ENCODE measurements around the gene MRPL42. TPM values are rescaled to one million over a fixed set of nuclear protein-coding genes. Genes with fewer than 3 reads are reported as not detected.
A peak's percentile ranks its signal among the peaks of the same experiment; 100 is the strongest.
"Not testable (repeated sequence)": the region's sequence is repeated elsewhere in the genome, so short reads cannot be mapped to it uniquely, and the experiment has no call there.

MRPL42 gene
- total and polyA plus RNA-seq, 11 donors: 23.0 to 53.0 (median 46.2) TPM

- H3K9me3 ChIP-seq: no peaks in the 10 kb centered on the region
- no peak overlapping the region for H3K27ac ChIP-seq
- H3K4me1 ChIP-seq: no peaks in the 10 kb centered on the region
- no peaks in the 10 kb centered on the region for H3K27me3 ChIP-seq
- no peak for TF ChIP-seq CTCF (IDR thresholded peaks at IDR 0.05)
- TF ChIP-seq POLR2A (IDR thresholded peaks at IDR 0.05): no peak
- intact Hi-C loops (cut with DNase I): no loop called here
- DNase-seq (no peak), ATAC-seq (no peak)
- peaks cover 0 to 25% (median 3%) of the 10 kb centered on the region in 9 donors for H3K36me3 ChIP-seq
- WGBS, 4 donors: 90 to 96% (median 93%) methylated on average over 2 of the region's 2 CpGs
- no peak overlapping the region for H3K4me3 ChIP-seq
Observed at GRCh38 chr12:93547778-93548177, 80.5 kb downstream of the MRPL42 start.

GRCh38 chr12:93549174-93549573 is 81.9 kb downstream of the MRPL42 start:
- Histone ChIP-seq H3K4me3 (no peak overlapping the region), H3K36me3 (peaks cover 0 to 17% (median 3%) of the 10 kb centered on the region in 9 donors), H3K27me3 (no peaks in the 10 kb centered on the region), H3K4me1 (no peaks in the 10 kb centered on the region), H3K27ac (no peak overlapping the region), H3K9me3 (no peaks in the 10 kb centered on the region)
- no peak for TF ChIP-seq POLR2A (IDR thresholded peaks at IDR 0.05)
- no peak for TF ChIP-seq CTCF (IDR thresholded peaks at IDR 0.05)
- peak in 1 of 4 donors; percentile 38 for ATAC-seq
- DNase-seq: no peak
- intact Hi-C loops (cut with DNase I): no loop called here
- WGBS, 4 donors: 85 to 86% (median 85%) methylated on average over 5 to 6 of the region's 6 CpGs

GRCh38 chr12:93550748-93551611 is 83.7 kb downstream of the MRPL42 start:
- peaks cover 0 to 7% (median 0%) of the 10 kb centered on the region in 9 donors for H3K36me3 ChIP-seq
- TF ChIP-seq CTCF (IDR thresholded peaks at IDR 0.05) (peak in 1 of 12 donors; percentile 9), POLR2A (IDR thresholded peaks at IDR 0.05) (no peak)
- DNase-seq (no peak), ATAC-seq (no peak)
- no peaks in the 10 kb centered on the region for H3K27me3 ChIP-seq
- no peak overlapping the region for H3K4me3 ChIP-seq
- no peaks in the 10 kb centered on the region for H3K4me1 ChIP-seq
- H3K27ac ChIP-seq: no peak overlapping the region
- 75 to 85% (median 80%) methylated on average over 11 of the region's 11 CpGs for WGBS, 4 donors
- intact Hi-C loops (cut with DNase I): loop anchor here in 2 of 10 donors (5.0 kb wide), 2 partner anchors 34 to 49 kb away; no protein-coding TSS in a partner anchor
- no peaks in the 10 kb centered on the region for H3K9me3 ChIP-seq

GRCh38 chr12:93552427-93552826 is 85.1 kb downstream of the MRPL42 start:
- no peak for ATAC-seq
- Histone ChIP-seq H3K27ac (no peak overlapping the region), H3K36me3 (peaks cover 0 to 7% (median 0%) of the 10 kb centered on the region in 9 donors), H3K9me3 (peaks cover 0 to 5% (median 0%) of the 10 kb centered on the region in 12 donors), H3K4me3 (no peak overlapping the region), H3K4me1 (no peaks in the 10 kb centered on the region), H3K27me3 (no peaks in the 10 kb centered on the region)
- WGBS, 4 donors: 80 to 86% (median 84%) methylated on average over 4 of the region's 4 CpGs
- no peak for DNase-seq
- intact Hi-C loops (cut with DNase I): loop anchor here in 2 of 10 donors (5.0 kb wide), 2 partner anchors 35 to 50 kb away; no protein-coding TSS in a partner anchor
- TF ChIP-seq CTCF (IDR thresholded peaks at IDR 0.05) (no peak), POLR2A (IDR thresholded peaks at IDR 0.05) (no peak)

GRCh38 chr12:93557879-93558278 is 90.6 kb downstream of the MRPL42 start:
- Histone ChIP-seq H3K36me3 (peaks cover 0 to 22% (median 3%) of the 10 kb centered on the region in 9 donors), H3K9me3 (peaks cover 0 to 31% (median 7%) of the 10 kb centered on the region in 12 donors)
- DNase-seq; H3K27ac ChIP-seq; H3K27me3 ChIP-seq; H3K4me1 ChIP-seq; intact Hi-C loops (cut with DNase I); ATAC-seq; H3K4me3 ChIP-seq: not testable (repeated sequence)

- DNase-seq; H3K4me3 ChIP-seq; H3K27me3 ChIP-seq; ATAC-seq; H3K27ac ChIP-seq; intact Hi-C loops (cut with DNase I); H3K4me1 ChIP-seq: not testable (repeated sequence)
- peaks cover 0 to 18% (median 4%) of the 10 kb centered on the region in 9 donors for H3K36me3 ChIP-seq
- peaks cover 0 to 31% (median 7%) of the 10 kb centered on the region in 12 donors for H3K9me3 ChIP-seq
- 92 to 98% (median 97%) methylated on average over 1 of the region's 1 CpG for WGBS, 4 donors
Observed at GRCh38 chr12:93558685-93559084, 91.4 kb downstream of the MRPL42 start.

Measured in heart left ventricle (tissue), 16 donors.